ENCODE results near the gene WSCD1.
A peak's percentile ranks its signal among the peaks of the same experiment; 100 is the strongest.

WSCD1 gene

GRCh38 chr17:6110088-6110487 is 39.9 kb downstream of the WSCD1 start:
- DNase-seq: no peak

- DNase-seq: peak in 1 of 2 experiments; percentile 22
These were observed 40.4 kb downstream of the WSCD1 start for GRCh38 chr17:6110592-6110991.

GRCh38 chr17:6120351-6120750 is 50.2 kb downstream of the WSCD1 start:
- DNase-seq: no peak

DNA sequence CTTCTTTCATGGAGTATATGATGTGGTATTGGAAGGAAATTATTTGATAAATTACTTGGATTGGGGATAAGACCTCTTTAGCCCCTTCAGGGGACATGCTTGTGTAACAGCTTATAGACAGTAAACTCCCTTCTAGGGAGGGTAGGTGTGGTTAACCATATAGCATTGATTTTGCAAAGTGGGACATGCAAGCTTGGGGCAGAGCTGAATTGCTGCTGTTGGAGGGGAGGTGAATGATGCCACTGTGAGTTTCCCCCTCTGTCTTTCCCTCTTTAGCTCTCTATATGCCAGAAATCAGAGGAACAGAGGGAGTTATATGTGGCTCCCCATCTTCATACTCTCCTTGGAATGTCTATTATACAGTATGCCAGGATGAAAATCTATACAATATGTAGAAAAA is 54.7 kb downstream of the WSCD1 start:
- no peak for DNase-seq

- no peak for DNase-seq
These were observed 56.6 kb downstream of the WSCD1 start for GRCh38 chr17:6126768-6127167.

DNA sequence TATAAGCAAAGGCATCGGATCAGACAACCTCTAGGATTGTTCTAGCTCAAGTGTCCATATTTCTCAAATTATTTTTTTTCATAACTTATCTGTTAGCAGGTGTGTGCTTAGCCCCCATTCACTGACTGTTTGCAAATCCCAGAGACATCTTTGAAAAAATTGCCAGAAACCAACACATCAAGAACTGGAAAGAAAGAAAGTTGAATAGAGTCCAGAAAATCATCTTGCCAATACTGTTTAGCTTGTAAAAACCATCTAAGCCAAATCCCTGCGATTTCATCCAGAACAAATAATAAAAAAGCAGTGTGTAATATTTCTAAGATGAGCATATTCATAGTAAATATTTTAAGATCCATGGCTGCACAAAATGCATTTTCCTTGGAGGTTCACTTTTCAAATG is 64.5 kb downstream of the WSCD1 start:
- no peak for DNase-seq

GRCh38 chr17:6135236-6135635 is 65.1 kb downstream of the WSCD1 start:
- no peak for DNase-seq

- DNase-seq: no peak
These were observed 65.8 kb downstream of the WSCD1 start for GRCh38 chr17:6135996-6136395.

DNA sequence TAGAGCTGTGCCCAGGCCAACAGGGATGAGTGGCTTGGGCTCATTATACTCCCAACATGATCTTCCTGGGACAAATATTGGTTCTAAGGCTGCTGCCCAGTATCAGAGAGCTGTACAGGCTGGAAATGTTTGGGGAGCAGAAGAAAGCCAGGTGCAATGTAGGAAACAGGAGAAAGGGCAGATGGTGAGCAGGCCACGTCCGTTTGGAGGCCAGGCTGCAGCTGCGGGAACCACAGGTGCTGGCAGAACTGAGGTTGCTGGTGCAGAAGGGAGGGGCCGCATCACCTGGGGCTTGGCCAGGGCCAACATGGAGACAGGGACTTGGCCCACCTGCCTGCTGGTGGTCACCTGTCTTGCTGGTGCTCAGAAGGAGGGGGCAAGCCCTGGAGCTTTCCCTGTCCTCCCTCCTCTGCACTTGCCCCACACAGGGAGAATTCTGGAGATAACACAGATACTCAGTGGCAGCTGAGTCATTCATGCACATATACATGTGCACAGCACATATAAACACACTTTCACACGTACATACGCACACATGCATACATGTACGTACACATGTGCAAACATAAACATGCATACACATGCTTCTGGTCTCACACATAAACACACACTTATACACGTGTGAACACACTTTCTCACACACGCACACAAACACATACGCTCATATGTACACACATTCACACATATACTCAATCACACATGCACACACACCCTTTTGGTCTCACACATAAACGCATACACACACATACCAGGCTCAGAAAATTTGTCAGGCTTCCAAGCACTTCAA is 67.7 kb downstream of the WSCD1 start:
- no peak for DNase-seq

GRCh38 chr17:6138761-6139446 is 68.7 kb downstream of the WSCD1 start:
- DNase-seq: no peak

DNA sequence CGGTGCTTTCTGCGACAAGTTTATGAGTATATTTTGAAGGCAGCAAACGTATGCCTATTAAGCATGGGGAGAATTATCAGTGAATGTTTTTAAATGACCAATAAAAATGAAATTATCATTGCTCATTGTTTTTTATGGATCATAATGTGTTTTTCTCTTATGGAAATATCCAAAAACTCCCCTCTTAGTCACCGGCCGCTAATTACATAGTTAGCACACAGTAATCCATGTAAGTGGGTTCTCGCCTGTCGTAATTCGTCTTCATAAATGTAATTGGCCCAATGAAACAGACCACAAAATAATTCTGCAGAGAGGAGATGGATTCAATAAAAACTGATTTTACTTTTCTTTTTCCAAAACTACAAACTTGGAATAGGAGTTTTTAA is 69.3 kb downstream of the WSCD1 start:
- DNase-seq: no peak

DNA sequence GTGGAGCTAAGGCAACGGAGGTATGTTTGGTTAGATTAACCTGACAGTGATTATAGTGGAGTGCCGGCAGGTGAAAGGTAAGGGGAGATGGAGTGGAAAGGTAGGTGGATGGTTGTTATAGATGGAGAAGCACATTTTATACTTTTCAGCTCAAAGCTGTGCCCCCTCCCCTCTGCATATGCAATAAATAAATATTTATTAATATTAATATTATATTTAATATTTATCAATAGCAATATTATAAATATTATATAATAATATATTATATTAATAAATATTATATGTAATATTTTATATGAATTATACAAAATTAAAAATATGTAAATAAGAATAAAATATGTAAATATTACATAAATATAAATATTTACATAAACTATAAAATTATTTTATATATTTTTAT is 70.0 kb downstream of the WSCD1 start:
- no peak for DNase-seq

DNA sequence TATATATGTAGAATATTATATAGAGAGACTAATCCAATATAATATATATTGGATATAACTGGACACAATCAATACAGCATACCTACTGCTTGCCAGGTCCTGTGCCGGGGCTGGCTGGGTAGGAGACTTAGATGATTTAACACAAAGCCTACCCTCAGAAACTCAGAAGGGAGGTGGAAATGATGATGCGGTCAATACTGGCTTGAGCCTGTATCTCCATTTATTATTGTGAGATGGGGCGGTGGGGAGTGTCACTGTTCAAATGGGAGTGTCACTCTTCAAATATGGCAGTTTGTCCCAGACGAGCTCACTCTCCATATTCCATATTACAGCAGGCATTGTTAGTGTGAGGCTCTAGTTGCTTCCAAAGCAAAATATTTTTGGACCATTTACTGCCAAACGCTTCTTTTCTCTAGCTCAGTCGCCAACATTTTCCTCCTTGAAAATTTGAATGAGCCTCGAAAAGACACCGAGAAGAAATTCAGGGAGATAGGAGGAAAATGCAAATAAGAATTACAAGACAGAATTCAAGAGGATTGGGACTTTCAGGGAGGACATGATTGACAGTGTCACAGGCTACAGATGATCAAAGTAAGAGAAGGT is 70.7 kb downstream of the WSCD1 start:
- DNase-seq: no peak

DNA sequence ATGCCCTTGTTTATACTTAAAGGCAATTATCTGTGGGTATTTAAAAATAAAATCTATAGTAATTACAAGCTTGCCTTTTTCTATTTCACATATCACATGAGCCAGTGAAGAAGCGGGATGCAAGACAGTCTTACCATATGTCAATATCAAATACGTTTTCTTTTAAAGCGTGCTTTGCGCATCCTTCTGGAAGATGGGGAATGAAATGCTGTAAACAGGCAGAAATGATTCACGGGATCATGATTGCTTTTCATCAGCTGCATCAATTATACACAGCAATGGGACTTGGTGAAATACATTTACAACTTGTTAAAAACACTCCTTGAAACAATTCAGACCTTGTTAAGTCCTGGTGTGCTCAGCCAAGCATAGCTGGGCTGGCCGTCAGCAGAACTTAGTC is 72.5 kb downstream of the WSCD1 start:
- no peak for DNase-seq

DNA sequence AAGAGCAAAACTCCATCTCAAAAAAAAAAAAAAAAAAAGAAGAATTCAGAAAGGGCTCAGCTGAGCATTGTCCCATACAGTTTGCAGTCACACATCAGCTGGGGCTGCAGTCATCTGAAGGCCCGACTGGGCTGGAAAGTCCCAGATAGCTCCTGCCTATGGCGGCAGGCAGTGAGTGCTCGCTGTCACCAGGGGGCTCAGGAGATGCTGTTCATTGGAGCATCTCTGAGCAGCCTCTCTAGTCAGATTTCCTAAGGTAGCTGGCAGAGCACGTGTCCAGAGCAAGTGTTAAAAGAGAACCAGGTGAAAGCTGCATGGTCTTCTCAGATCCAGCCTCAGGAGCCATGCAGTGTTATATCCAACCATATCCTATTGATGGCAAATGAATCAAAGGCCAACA is 75.8 kb downstream of the WSCD1 start:
- no peak for DNase-seq

GRCh38 chr17:6147042-6147441 is 76.9 kb downstream of the WSCD1 start:
- no peak for DNase-seq

- DNase-seq: no peak
These were observed 83.2 kb downstream of the WSCD1 start for GRCh38 chr17:6153375-6153774.

GRCh38 chr17:6157716-6158115 is 87.5 kb downstream of the WSCD1 start:
- DNase-seq: no peak

- no peak for DNase-seq
These were observed 89.5 kb downstream of the WSCD1 start for GRCh38 chr17:6159541-6160231.

- no peak for DNase-seq
These were observed 90.0 kb downstream of the WSCD1 start for GRCh38 chr17:6160232-6160555.

DNA sequence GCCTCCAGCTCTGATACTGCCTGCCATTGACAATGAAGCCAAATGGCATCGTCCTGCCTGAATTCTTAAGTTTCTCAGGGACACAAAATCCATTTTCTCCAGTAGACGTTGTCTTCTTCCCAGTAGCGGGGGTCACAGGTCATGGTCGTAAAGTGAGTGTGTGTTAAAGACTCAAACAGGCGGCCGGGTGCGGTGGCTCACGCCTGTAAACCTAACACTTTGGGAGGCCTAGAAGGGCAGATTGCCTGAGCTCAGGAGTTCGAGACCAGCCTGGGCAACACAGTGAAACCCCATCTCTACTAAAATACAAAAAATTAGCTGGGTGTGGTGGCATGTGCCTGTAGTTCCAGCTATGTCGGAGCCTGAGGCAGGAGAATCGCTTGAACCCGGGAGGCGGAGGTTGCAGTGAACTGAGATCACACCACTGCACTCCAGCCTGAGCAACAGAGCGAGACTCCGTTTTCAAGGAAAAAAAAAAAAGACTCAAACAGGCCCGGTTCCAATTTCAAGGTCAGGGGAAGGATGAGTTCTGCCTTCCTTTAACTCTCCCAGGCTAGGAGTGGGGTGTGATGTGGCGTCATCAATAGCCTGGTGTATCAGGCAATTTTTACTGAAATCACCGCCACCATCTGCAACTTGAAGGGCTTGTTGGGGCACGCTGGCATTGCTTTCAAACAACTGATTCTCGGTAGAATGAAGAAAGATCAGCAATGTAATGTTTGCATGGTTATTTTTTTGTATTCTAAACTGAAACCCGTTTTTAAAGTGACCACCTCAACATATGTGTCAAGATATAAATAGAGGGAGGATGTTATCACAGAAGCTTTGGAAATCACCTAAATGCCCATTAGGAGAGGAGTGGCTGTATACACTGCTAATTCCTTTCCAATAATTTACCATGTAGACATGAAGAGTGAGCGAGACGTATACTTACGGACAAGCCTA is 91.0 kb downstream of the WSCD1 start:
- DNase-seq: no peak

- no peak for DNase-seq
These were observed 92.0 kb downstream of the WSCD1 start for GRCh38 chr17:6162216-6162615.

GRCh38 chr17:6162892-6163291 is 92.7 kb downstream of the WSCD1 start:
- DNase-seq: no peak

All from activated T-cell treated with anti-CD3 and anti-CD28 coated beads, Interleukin-2, amount 50 U/mL, for 48 hours (primary cell).